Large intestine (tissue), 3 donors: Measurements from ENCODE around the gene TEAD2. TPM values are rescaled to one million over a fixed set of nuclear protein-coding genes. Genes with fewer than 3 reads are reported as not detected.
"Not testable (repeated sequence)": the region's sequence is repeated elsewhere in the genome, so short reads cannot be mapped to it uniquely, and the experiment has no call there.

Source experiments
- DNase-seq, 2 donors: peaks; one replicate each; pipeline versions ENCODE4 v3.0.0 to v3.0.0-alpha.2; 2013
- H3K27ac ChIP-seq: one replicate; pipeline ENCODE4 v1.5.1; 2013; ENCODE audit warnings: low read length
- H3K27me3 ChIP-seq: 2 replicates; pipeline ENCODE4 v1.6.1; 2013; ENCODE audit warnings: low read length; ENCODE audit not compliant: control insufficient read depth, insufficient read depth
- H3K36me3 ChIP-seq: 2 replicates; pipeline ENCODE4 v1.6.1; 2013; ENCODE audit warnings: low read length; ENCODE audit not compliant: control insufficient read depth, insufficient read depth
- H3K4me1 ChIP-seq: one replicate; pipeline ENCODE4 v1.6.1; 2013; ENCODE audit warnings: low read length; ENCODE audit not compliant: control insufficient read depth, insufficient read depth
- H3K4me3 ChIP-seq: one replicate; pipeline ENCODE4 v1.5.1; 2013; ENCODE audit warnings: low read length
- H3K9me3 ChIP-seq: one replicate; pipeline ENCODE4 v1.6.1; 2013; ENCODE audit warnings: mild to moderate bottlenecking, low read depth, low read length, moderate library complexity; ENCODE audit not compliant: control insufficient read depth
- WGBS: methylation state at CpG from one replicate; pipeline ENCODE4 v1.1.5; 2013; ENCODE audit warnings: low lambda C conversion rate; ENCODE audit not compliant: insufficient coverage; 5-methylcytosine and 5-hydroxymethylcytosine counted together
- polyA plus RNA-seq: library from polyadenylated mRNA; unstranded; fragments of 120-200 nt; gene quantifications from one replicate; pipeline ENCODE4 v1.2.1, GENCODE V29; 2013

The TEAD2 gene
- polyA plus RNA-seq, 1 donor, result 17.2 TPM

DNA sequence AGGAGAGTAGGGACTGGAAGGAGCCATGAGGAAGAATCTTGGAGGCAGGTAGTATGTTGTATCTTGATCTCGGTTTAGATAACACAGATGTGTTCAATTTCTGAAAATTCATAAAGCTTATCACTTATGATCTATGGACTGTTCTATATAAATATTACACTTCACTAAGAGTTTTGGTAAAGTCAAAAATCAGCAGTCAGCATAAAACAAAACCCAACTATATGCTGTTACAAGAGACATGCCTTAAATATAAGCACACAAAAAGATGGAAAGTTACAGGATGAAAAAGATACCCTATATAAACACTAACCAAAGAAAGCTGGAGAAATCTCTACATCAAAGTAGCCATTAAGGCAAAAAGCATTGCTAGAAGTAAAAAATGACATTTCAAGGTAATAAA is 21.4 kb upstream of the TEAD2 start:
- H3K27ac ChIP-seq, result no peak overlapping the region
- no peak for DNase-seq
- no peaks in the 10 kb centered on the region for H3K36me3 ChIP-seq
- H3K4me1 ChIP-seq, result no peaks in the 10 kb centered on the region
- no peaks in the 10 kb centered on the region for H3K27me3 ChIP-seq
- WGBS, result no CpG with 5 or more reads among the region's 1 CpG
- peaks cover 8% of the 10 kb centered on the region for H3K9me3 ChIP-seq
- H3K4me3 ChIP-seq, result no peak overlapping the region

DNA sequence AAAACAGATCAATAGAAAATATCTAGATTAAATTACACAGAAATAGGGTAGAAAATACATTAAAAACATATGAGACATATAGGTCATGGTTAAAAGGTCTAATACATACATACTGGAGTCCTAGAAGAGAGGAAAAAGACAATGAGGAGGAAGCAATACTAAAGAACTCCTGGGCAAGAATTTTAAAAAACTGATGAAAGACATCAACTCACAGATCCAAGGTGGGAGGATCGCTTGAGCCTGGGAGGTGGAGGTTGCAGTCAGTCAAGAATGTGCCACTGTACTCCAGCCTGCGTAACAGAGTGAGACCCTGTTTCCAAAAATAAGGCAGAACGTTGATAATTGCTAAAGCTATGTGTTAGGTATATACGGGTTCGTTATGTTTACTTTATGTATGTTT is 20.4 kb upstream of the TEAD2 start:
- no peaks in the 10 kb centered on the region for H3K27me3 ChIP-seq
- WGBS, result 92% methylated on average over 3 of the region's 5 CpGs
- DNase-seq, result no peak
- no peak overlapping the region for H3K27ac ChIP-seq
- no peaks in the 10 kb centered on the region for H3K4me1 ChIP-seq
- H3K4me3 ChIP-seq, result no peak overlapping the region
- no peaks in the 10 kb centered on the region for H3K36me3 ChIP-seq
- H3K9me3 ChIP-seq, result peaks cover 4% of the 10 kb centered on the region

DNA sequence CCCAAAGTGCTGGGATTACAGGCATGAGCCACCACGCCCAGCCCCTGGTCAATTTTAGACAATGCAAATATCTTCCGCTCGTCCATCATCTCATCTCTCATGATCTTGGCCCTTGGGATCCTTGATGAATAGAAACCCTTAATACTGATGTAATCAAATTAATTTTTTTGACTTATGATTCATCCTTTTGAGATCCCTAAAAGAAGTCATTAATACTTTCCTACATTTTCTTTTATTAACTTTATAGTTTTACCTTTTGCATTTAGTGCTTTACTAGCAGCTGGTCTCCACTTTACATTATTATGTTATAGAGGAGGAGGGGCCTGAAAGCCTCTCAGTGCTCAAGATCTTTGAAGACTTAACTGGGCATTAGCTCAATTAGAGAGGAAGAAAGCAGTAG is 18.2 kb upstream of the TEAD2 start:
- H3K4me1 ChIP-seq, result no peaks in the 10 kb centered on the region
- H3K36me3 ChIP-seq, result no peaks in the 10 kb centered on the region
- H3K9me3 ChIP-seq, result peaks cover 4% of the 10 kb centered on the region
- no peak overlapping the region for H3K27ac ChIP-seq
- no peak overlapping the region for H3K4me3 ChIP-seq
- DNase-seq, result no peak
- H3K27me3 ChIP-seq, result no peaks in the 10 kb centered on the region
- WGBS, result no CpG with 5 or more reads among the region's 3 CpGs

DNA sequence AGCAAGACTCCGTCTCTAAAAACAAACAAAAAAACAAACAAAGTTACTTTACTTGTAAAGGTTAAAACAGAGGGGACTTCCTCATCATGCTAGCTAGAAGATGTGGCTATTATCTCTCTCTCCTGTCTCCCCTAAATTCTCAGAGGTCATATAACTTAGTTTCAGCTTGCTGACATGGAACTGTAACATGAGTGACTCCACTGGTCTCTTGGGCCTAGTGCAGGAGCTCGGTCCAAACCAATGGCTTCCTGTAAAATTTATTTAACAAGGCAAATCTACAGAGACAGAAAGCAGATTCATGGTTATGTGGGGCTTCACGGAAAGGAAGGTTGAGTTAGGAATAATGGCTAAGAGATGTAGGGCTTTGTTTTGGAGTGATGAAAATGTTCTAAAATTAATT is 16.3 kb upstream of the TEAD2 start:
- H3K4me1 ChIP-seq, result no peaks in the 10 kb centered on the region
- no peaks in the 10 kb centered on the region for H3K27me3 ChIP-seq
- H3K36me3 ChIP-seq, result no peaks in the 10 kb centered on the region
- no peak for DNase-seq
- H3K4me3 ChIP-seq, result no peak overlapping the region
- WGBS, result 100% methylated on average over 1 of the region's 3 CpGs
- H3K27ac ChIP-seq, result no peak overlapping the region
- peaks cover 4% of the 10 kb centered on the region for H3K9me3 ChIP-seq

DNA sequence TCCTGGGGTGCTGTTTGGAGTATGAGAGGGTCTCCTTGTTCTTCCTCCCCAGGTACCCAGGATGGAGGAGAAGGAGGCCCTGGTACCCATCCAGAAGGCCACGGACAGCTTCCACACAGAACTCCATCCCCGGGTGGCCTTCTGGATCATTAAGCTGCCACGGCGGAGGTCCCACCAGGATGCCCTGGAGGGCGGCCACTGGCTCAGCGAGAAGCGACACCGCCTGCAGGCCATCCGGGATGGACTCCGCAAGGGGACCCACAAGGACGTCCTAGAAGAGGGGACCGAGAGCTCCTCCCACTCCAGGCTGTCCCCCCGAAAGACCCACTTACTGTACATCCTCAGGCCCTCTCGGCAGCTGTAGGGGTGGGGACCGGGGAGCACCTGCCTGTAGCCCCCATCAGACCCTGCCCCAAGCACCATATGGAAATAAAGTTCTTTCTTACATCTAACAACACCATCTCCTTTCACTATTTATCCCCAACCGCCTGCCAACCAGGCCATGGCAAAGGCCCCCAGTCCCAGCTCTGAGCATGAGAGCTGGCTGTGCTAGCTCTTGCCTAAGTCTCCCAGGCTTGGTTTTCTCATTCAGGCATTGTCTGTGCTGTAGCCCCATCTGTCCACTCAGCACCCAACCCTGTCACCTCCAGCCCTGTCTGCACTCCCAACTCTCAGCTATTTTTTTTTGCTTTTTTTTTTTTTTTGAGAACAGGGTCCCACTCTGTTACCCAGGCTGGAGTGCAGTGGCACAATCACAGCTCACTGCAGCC is 12.6 kb upstream of the TEAD2 start:
- WGBS, result 100% methylated on average over 1 of the region's 16 CpGs
- Histone ChIP-seq H3K4me3 (no peak overlapping the region), H3K27me3 (no peaks in the 10 kb centered on the region)

DNA sequence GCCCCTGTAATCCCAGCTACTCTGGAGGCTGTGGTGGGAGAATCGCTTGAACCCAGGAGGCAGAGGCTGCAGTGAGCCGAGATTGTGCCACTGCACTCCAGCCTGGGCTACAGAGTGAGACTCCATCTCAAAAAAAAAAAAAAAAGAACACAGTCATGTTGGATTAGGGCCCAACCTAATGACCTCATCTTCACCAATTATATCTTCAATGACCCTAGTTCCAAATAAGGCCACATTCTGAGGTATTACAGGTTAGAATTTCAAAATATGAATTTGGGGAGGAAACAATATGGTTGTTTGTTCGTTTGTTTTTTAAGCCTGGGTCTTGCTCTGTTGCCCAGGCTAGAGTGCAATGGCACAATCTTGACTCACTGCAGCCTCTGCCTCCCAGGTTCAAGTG is 11.0 kb upstream of the TEAD2 start:
- H3K4me1 ChIP-seq, H3K36me3 ChIP-seq, H3K27me3 ChIP-seq, DNase-seq, H3K4me3 ChIP-seq, H3K27ac ChIP-seq, H3K9me3 ChIP-seq: not testable (repeated sequence)
- WGBS, result no CpG with 5 or more reads among the region's 3 CpGs

More for the DNA sequence above, 12.6 kb upstream of the TEAD2 start:
- no peak for DNase-seq
- Histone ChIP-seq H3K4me1 (no peaks in the 10 kb centered on the region), H3K36me3 (no peaks in the 10 kb centered on the region), H3K9me3 (no peaks in the 10 kb centered on the region), H3K27ac (no peak overlapping the region)

DNA sequence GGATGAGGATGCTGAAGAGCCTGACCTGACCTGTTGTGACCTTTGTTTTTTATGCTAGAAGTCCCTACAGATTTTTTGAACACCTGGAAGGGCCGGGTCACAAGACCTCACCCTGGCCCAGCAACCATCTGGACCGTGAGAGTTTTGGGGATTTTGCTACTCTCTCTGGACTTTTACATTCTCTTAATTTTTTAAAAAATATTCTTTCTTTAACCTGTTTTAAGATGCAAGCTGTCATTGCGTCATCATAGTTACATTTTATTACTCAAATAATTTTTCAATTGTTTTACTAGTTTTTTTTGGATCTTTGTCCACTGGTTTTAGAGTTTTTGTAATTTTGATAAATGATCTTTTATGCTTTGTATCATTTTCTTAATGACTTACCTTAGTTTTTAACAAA is 9.0 kb upstream of the TEAD2 start:
- H3K9me3 ChIP-seq, result peaks cover 5% of the 10 kb centered on the region
- no peak overlapping the region for H3K27ac ChIP-seq
- peaks cover under 1% of the 10 kb centered on the region for H3K27me3 ChIP-seq
- WGBS, result 98% methylated on average over 3 of the region's 3 CpGs
- no peak overlapping the region for H3K4me3 ChIP-seq
- DNase-seq, result no peak
- H3K36me3 ChIP-seq, result no peaks in the 10 kb centered on the region
- H3K4me1 ChIP-seq, result no peaks in the 10 kb centered on the region

DNA sequence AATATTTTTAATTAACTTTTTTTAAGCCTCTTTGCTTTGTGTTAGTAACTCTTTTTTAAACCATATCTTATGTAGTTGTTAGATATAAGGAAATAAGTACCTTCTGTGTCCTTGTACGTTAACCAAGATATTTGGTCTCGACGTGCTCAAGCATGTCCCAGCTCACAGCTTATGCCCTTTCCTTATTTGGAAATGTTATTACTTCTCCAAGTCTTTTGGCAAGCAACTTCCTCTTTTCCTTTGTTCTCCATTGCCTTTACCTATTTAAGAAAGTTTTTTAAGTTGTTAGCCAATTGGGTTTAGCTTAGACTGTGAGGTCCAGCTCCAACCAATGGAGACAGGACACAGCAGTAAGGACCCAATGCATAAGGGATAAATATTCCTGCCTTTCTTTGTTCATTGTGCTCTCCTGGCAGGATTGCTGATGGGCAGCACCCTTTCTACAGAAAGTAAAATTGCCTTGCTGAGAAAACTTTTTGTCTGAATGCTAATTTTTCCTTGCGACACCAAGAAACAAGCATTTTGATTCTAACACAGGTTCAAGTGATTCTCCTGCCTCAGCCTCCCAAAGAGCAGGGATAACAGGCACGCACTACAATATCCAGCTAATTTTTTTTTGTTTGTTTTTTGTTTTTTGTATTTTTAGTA is 6.6 kb upstream of the TEAD2 start:
- DNase-seq, result no peak
- H3K4me1 ChIP-seq, result no peaks in the 10 kb centered on the region
- H3K36me3 ChIP-seq, result no peaks in the 10 kb centered on the region
- no CpG with 5 or more reads among the region's 5 CpGs for WGBS
- H3K27me3 ChIP-seq, result peaks cover 19% of the 10 kb centered on the region
- no peak overlapping the region for H3K27ac ChIP-seq
- H3K9me3 ChIP-seq, result peaks cover 5% of the 10 kb centered on the region
- H3K4me3 ChIP-seq, result no peak overlapping the region

DNA sequence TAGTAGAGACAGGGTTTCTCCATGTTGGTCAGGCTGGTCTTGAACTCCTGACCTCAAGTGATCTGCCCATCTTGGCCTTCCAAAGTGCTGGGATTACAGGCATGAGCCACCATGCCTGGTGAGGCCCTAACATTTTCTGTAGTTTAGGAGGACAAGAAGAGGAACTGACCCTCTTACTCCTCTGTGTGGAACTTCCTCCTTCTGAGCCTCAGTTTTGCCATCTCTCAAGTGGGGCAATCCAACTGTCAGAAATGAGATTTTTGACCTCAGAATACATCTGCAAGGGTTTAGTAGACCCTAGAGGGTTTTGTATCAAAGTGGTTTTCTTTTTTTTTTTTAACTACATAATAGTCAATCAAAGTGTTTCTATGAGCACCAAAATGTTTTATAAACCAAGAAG is 3.9 kb upstream of the TEAD2 start:
- Histone ChIP-seq H3K4me1 (peaks cover 5% of the 10 kb centered on the region), H3K36me3 (no peaks in the 10 kb centered on the region), H3K4me3 (no peak overlapping the region), H3K9me3 (peaks cover 13% of the 10 kb centered on the region), H3K27me3 (peaks cover 46% of the 10 kb centered on the region), H3K27ac (no peak overlapping the region)
- DNase-seq, result no peak

DNA sequence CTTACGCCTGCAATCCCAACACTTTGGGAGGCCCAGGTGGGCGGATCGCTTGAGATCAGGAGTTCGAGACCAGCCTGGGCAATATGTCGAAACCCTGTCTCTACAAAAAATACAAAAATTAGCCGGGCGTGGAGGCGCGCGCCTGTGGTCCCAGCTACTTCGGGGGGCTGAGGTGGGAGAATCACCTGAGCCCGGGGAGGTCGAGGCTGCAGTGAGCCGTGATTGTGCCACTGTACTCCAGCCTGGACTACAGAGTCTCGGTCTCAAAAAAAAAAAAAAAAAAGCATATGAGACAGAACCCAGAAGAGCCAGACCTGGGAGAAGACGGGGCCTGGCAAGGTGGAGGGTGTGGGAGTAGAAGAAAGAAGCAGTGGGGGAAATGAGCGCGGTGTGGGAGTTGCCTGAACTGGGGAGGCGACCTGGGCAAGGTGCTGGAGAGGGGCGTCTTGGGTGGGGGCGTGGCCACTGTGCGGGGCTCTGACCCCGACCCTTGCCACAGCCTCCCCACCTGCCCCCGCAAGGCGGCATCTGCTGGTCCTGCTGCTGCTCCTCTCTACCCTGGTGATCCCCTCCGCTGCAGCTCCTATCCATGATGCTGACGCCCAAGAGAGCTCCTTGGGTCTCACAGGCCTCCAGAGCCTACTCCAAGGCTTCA is 2.0 kb upstream of the TEAD2 start:
- Histone ChIP-seq H3K27me3 (peaks cover 54% of the 10 kb centered on the region), H3K4me3 (no peak overlapping the region), H3K36me3 (no peaks in the 10 kb centered on the region), H3K4me1 (peaks cover 5% of the 10 kb centered on the region), H3K9me3 (peaks cover 9% of the 10 kb centered on the region), H3K27ac (no peak overlapping the region)
- DNase-seq, result no peak
- no CpG with 5 or more reads among the region's 27 CpGs for WGBS
